Measurements from ENCODE around the gene PCCA. TPM values are rescaled to one million over a fixed set of nuclear protein-coding genes. Genes with fewer than 3 reads are reported as not detected.

Gene PCCA
- total RNA-seq, 1 donor from 2014 or later = 65.6 TPM

- ATAC-seq (ENCODE audit: poor library complexity) = no peak
- intact Hi-C loops (cut with DNase I) = no loop called here
- peak; percentile 27 for DNase-seq
Observed at GRCh38 chr13:100532836-100533435, 444.0 kb downstream of the PCCA start.

- no peak for ATAC-seq (ENCODE audit: poor library complexity)
- peak; percentile 24 for DNase-seq
- intact Hi-C loops (cut with DNase I) = no loop called here
Observed at GRCh38 chr13:100533588-100534041, 444.7 kb downstream of the PCCA start.

- intact Hi-C loops (cut with DNase I) = no loop called here
- ATAC-seq (ENCODE audit: poor library complexity) = no peak
- no peak for DNase-seq
Observed at GRCh38 chr13:100534147-100534843, 445.4 kb downstream of the PCCA start.

- no peak for DNase-seq
- ATAC-seq (ENCODE audit: poor library complexity) = no peak
- intact Hi-C loops (cut with DNase I) = no loop called here
Observed at GRCh38 chr13:100534911-100535310, 446.0 kb downstream of the PCCA start.

- DNase-seq (peak; percentile 47), ATAC-seq (ENCODE audit: poor library complexity) (peak; percentile 52)
- intact Hi-C loops (cut with DNase I) = no loop called here
Observed at GRCh38 chr13:100535426-100536135, 446.7 kb downstream of the PCCA start.

GRCh38 chr13:100536643-100537180, 447.8 kb downstream of the PCCA start:
- ATAC-seq (ENCODE audit: poor library complexity) = no peak
- DNase-seq = no peak
- intact Hi-C loops (cut with DNase I) = no loop called here

GRCh38 chr13:100537486-100537885, 448.6 kb downstream of the PCCA start:
- intact Hi-C loops (cut with DNase I) = no loop called here
- no peak for DNase-seq
- ATAC-seq (ENCODE audit: poor library complexity) = no peak

GRCh38 chr13:100537951-100538462, 449.1 kb downstream of the PCCA start:
- intact Hi-C loops (cut with DNase I) = no loop called here
- ATAC-seq (ENCODE audit: poor library complexity) = no peak
- DNase-seq = no peak

- ATAC-seq (ENCODE audit: poor library complexity) = no peak
- no peak for DNase-seq
- intact Hi-C loops (cut with DNase I) = no loop called here
Observed at GRCh38 chr13:100540621-100541020, 451.7 kb downstream of the PCCA start.

- DNase-seq = no peak
- intact Hi-C loops (cut with DNase I) = no loop called here
- no peak for ATAC-seq (ENCODE audit: poor library complexity)
Observed at GRCh38 chr13:100541897-100542825, 453.3 kb downstream of the PCCA start.

- intact Hi-C loops (cut with DNase I) = no loop called here
- no peak for DNase-seq
- no peak for ATAC-seq (ENCODE audit: poor library complexity)
Observed at GRCh38 chr13:100542826-100543156, 453.9 kb downstream of the PCCA start.

GRCh38 chr13:100543872-100544602, 455.1 kb downstream of the PCCA start:
- ATAC-seq (ENCODE audit: poor library complexity) = no peak
- no peak for DNase-seq
- intact Hi-C loops (cut with DNase I) = no loop called here

GRCh38 chr13:100544866-100545683, 456.2 kb downstream of the PCCA start:
- peak; percentile 87 for ATAC-seq (ENCODE audit: poor library complexity)

GRCh38 chr13:100545684-100546061, 456.8 kb downstream of the PCCA start:
- DNase-seq = no peak
- no peak for ATAC-seq (ENCODE audit: poor library complexity)
- intact Hi-C loops (cut with DNase I) = no loop called here

More at GRCh38 chr13:100544866-100545683, 456.2 kb downstream of the PCCA start:
- intact Hi-C loops (cut with DNase I) = no loop called here
- peak; percentile 74 for DNase-seq

- DNase-seq = peak; percentile 23
Observed at GRCh38 chr13:100546713-100547405, 458.0 kb downstream of the PCCA start.

GRCh38 chr13:100547791-100548201, 458.9 kb downstream of the PCCA start:
- DNase-seq = no peak
- ATAC-seq (ENCODE audit: poor library complexity) = no peak
- intact Hi-C loops (cut with DNase I) = no loop called here

More at GRCh38 chr13:100546713-100547405, 458.0 kb downstream of the PCCA start:
- intact Hi-C loops (cut with DNase I) = no loop called here
- ATAC-seq (ENCODE audit: poor library complexity) = no peak

All from Right ventricle myocardium superior (tissue), 1 donor.